H1 (cell line): ENCODE measurements around the gene ALOX12. TPM values are rescaled to one million over a fixed set of nuclear protein-coding genes. Genes with fewer than 3 reads are reported as not detected.

ENCODE experiments used
- CTCF ChIA-PET: fragments of 300-600 bp; sonication (Branson Sonifier 250); formaldehyde crosslinking; loops from one replicate; lab custom pipeline; 2021; ENCODE audit not compliant: partially characterized antibody; lab: Charles Lee
- POLR2A ChIA-PET: fragments of 300-600 bp; sonication (Branson Sonifier 250); formaldehyde crosslinking; loops from one replicate; lab custom pipeline; 2021; ENCODE audit warnings: inconsistent platforms; ENCODE audit not compliant: partially characterized antibody; lab: Charles Lee
- DNase-seq, 2 experiments: peaks; one replicate each; pipeline versions ENCODE4 v3.0.0 to v3.0.0-alpha.2; 2010 to 2022; ENCODE audit warnings: low spot score in 2 of 2, low read depth in 1 of 2, mixed read lengths in 1 of 2
- FAIRE-seq: peaks from 2 replicates; lab custom pipeline; 2011; peaks lifted over from hg19 to GRCh38; lab: Jason Lieb, UNC
- H2AFZ ChIP-seq: 2 replicates; pipeline ENCODE4 v1.8.1; 2012; ENCODE audit warnings: low read length, inconsistent platforms
- H2AK5ac ChIP-seq: 2 replicates; pipeline ENCODE4 v1.6.1; 2013; ENCODE audit warnings: low read depth, low read length
- H2BK120ac ChIP-seq: replicated peaks from 2 replicates; pipeline ENCODE3; 2013; ENCODE audit warnings: low read depth, low read length, inconsistent platforms
- H2BK12ac ChIP-seq: 2 replicates; pipeline ENCODE4 v1.6.1; 2013; ENCODE audit warnings: low read depth, low read length
- H2BK15ac ChIP-seq: 2 replicates; pipeline ENCODE4 v1.6.1; 2013; ENCODE audit warnings: low read length
- H2BK20ac ChIP-seq: 2 replicates; pipeline ENCODE4 v1.6.1; 2013; ENCODE audit warnings: low read length
- H2BK5ac ChIP-seq: 2 replicates; pipeline ENCODE4 v1.6.1; 2013; ENCODE audit warnings: low read depth, low read length
- H3K14ac ChIP-seq: 2 replicates; pipeline ENCODE4 v1.6.1; 2013; ENCODE audit warnings: inconsistent platforms; ENCODE audit not compliant: insufficient read length
- H3K18ac ChIP-seq: 2 replicates; pipeline ENCODE4 v1.6.1; 2013; ENCODE audit warnings: low read length; ENCODE audit errors: extremely low read depth
- H3K23ac ChIP-seq: 2 replicates; pipeline ENCODE4 v1.6.1; 2013; ENCODE audit warnings: inconsistent platforms; ENCODE audit not compliant: insufficient read length
- H3K23me2 ChIP-seq: 2 replicates; pipeline ENCODE4 v1.6.1; 2013; ENCODE audit warnings: low read depth, low read length
- H3K27ac ChIP-seq: 2 replicates; pipeline ENCODE4 v1.6.1; 2011; ENCODE audit warnings: low read depth, low read length, inconsistent platforms
- H3K27me3 ChIP-seq, 4 experiments: replicated peaks in 1 of 4; 1 replicate in 1 of 4; 2 replicates in 3 of 4; pipeline versions ENCODE4 v1.6.1 to v1.8.1; 2011 to 2013; ENCODE audit warnings: low read length in 3 of 4, mild to moderate bottlenecking in 3 of 4, inconsistent platforms in 2 of 4, mixed read lengths in 2 of 4, moderate library complexity in 1 of 4; ENCODE audit not compliant: control insufficient read depth in 3 of 4, insufficient read depth in 3 of 4; ENCODE audit errors: extremely low read depth in 1 of 4
- H3K36me3 ChIP-seq, 4 experiments: 2 replicates each; pipeline versions ENCODE4 v1.6.1 to v1.8.1; 2011 to 2013; ENCODE audit warnings: mild to moderate bottlenecking in 4 of 4, low read length in 3 of 4, moderate library complexity in 2 of 4, control low read depth in 1 of 4, inconsistent platforms in 1 of 4; ENCODE audit not compliant: insufficient read depth in 4 of 4, control insufficient read depth in 2 of 4
- H3K4ac ChIP-seq: replicated peaks from 2 replicates; pipeline ENCODE3; 2013; ENCODE audit warnings: low read length, low read depth, mixed read lengths, inconsistent platforms; ENCODE audit not compliant: insufficient read length
- H3K4me1 ChIP-seq, 4 experiments: replicated peaks in 1 of 4; 1 replicate in 1 of 4; 2 replicates in 3 of 4; pipeline versions ENCODE4 v1.6.1 to v1.8.1; 2011 to 2013; ENCODE audit warnings: low read length in 3 of 4, inconsistent platforms in 2 of 4, mixed read lengths in 1 of 4; ENCODE audit not compliant: insufficient read depth in 4 of 4, control insufficient read depth in 3 of 4
- H3K4me2 ChIP-seq, 2 experiments: 2 replicates each; pipeline versions ENCODE4 v1.6.1 to v1.8.1; 2011 to 2013; ENCODE audit warnings: low read depth in 2 of 2, low read length in 2 of 2, control low read depth in 1 of 2, inconsistent platforms in 1 of 2, mild to moderate bottlenecking in 1 of 2; ENCODE audit not compliant: insufficient read depth in 1 of 2
- H3K4me3 ChIP-seq, 4 experiments: fragments of 200-600, 300-600 bp in 1 of 4; sonication (generic), shearing (Covaris generic), sonication (Bioruptor Twin) in 1 of 4; 2 replicates each; pipeline versions ENCODE4 v1.5.1 to v1.8.1; 2011 to 2016; ENCODE audit warnings: low read length in 4 of 4, low read depth in 3 of 4, control low read depth in 2 of 4, inconsistent platforms in 2 of 4, mild to moderate bottlenecking in 2 of 4, mixed read lengths in 1 of 4, moderate library complexity in 1 of 4; ENCODE audit not compliant: insufficient read depth in 2 of 4; ENCODE audit errors: extremely low read depth in 1 of 4
- H3K56ac ChIP-seq: replicated peaks from 2 replicates; pipeline ENCODE3; 2013; ENCODE audit warnings: low read depth, mild to moderate bottlenecking, mixed read lengths, low read length, inconsistent platforms; ENCODE audit not compliant: insufficient read length
- H3K79me1 ChIP-seq: 2 replicates; pipeline ENCODE4 v1.6.1; 2013; ENCODE audit warnings: low read depth, low read length, control low read depth
- H3K79me2 ChIP-seq, 2 experiments: 2 replicates each; pipeline versions ENCODE4 v1.6.1 to v1.8.1; 2012 to 2013; ENCODE audit warnings: low read length in 2 of 2, mild to moderate bottlenecking in 2 of 2, inconsistent platforms in 1 of 2; ENCODE audit not compliant: insufficient read depth in 2 of 2, control insufficient read depth in 1 of 2
- H3K9ac ChIP-seq, 4 experiments: replicated peaks in 1 of 4; 1 replicate in 1 of 4; 2 replicates in 3 of 4; pipeline versions ENCODE4 v1.6.1 to v1.8.1; 2011 to 2013; ENCODE audit warnings: low read depth in 3 of 4, low read length in 3 of 4, control low read depth in 2 of 4, mild to moderate bottlenecking in 2 of 4, moderate library complexity in 2 of 4, inconsistent platforms in 1 of 4; ENCODE audit errors: extremely low read depth in 1 of 4
- H3K9me3 ChIP-seq, 2 experiments: 2 replicates each; pipeline versions ENCODE4 v1.6.1 to v1.8.1; 2012 to 2013; ENCODE audit warnings: mild to moderate bottlenecking in 2 of 2, moderate library complexity in 2 of 2, control low read depth in 1 of 2, inconsistent platforms in 1 of 2, low read depth in 1 of 2, low read length in 1 of 2, mixed read lengths in 1 of 2; ENCODE audit not compliant: insufficient read depth in 2 of 2
- H4K20me1 ChIP-seq, 2 experiments: replicated peaks in 1 of 2; 2 replicates each; pipeline versions ENCODE3 to v1.8.1; 2011 to 2013; ENCODE audit warnings: inconsistent platforms in 2 of 2, low read length in 2 of 2, mild to moderate bottlenecking in 1 of 2; ENCODE audit not compliant: insufficient read depth in 2 of 2, control insufficient read depth in 1 of 2
- H4K5ac ChIP-seq: 2 replicates; pipeline ENCODE4 v1.6.1; 2013; ENCODE audit warnings: low read length, low read depth, mixed read lengths, inconsistent platforms; ENCODE audit not compliant: insufficient read length
- H4K8ac ChIP-seq: 2 replicates; pipeline ENCODE4 v1.8.0; 2013; ENCODE audit warnings: mild to moderate bottlenecking, moderate library complexity, low read length, inconsistent platforms; ENCODE audit not compliant: insufficient read depth; ENCODE audit errors: extremely low read depth
- H4K91ac ChIP-seq: replicated peaks from 2 replicates; pipeline ENCODE3; 2013; ENCODE audit warnings: low read length, mixed read lengths, inconsistent platforms; ENCODE audit not compliant: insufficient read length
- WGBS, 2 experiments: shearing (Covaris generic) in 1 of 2; methylation state at CpG; one replicate each; pipeline versions ENCODE4 v1.1.6 to v1.1.7; 2013 to 2015; ENCODE audit warnings: low lambda C conversion rate in 2 of 2, mixed read lengths in 2 of 2, inconsistent platforms in 1 of 2, low coverage in 1 of 2, missing lambda C conversion rate in 1 of 2; ENCODE audit not compliant: insufficient replicate concordance in 2 of 2, insufficient coverage in 1 of 2, insufficient read length in 1 of 2; ENCODE audit errors: extremely low coverage in 1 of 2, missing lambda C conversion rate in 1 of 2; 5-methylcytosine and 5-hydroxymethylcytosine counted together
- polyA plus RNA-seq, 7 experiments: library from polyadenylated mRNA; depleted of rRNA in 3 of 7; stranded (reverse) in 5 of 7; unstranded in 2 of 7; fragments of >200 nt in 5 of 7; fragments of 200-250 nt in 2 of 7; gene quantifications; 1 replicate in 5 of 7; 2 replicates in 1 of 7; 4 replicates in 1 of 7; pipeline versions ENCODE4 v1.2.1 to v1.2.3, GENCODE V29; 2011 to 2013; ENCODE audit warnings: missing spikeins in 2 of 7, mixed read lengths in 2 of 7
- total RNA-seq: library from RNA; stranded (reverse); fragmentation: NEBNext Ultra II Directional; extraction: Animal tissue kit (Norgen Biotek cat#: 25700); gene quantifications from 2 replicates; pipeline ENCODE4 v1.2.1, GENCODE V29; 2021
- TF ChIP-seq, protein P1 (sequence below): IDR thresholded peaks from 2 replicates; pipeline ENCODE4 v1.6.1; 2012; ENCODE audit warnings: inconsistent platforms

The ALOX12 gene
- total and polyA plus RNA-seq, 2 of the 8 experiments (the other 6 are each of a cell fraction or from before 2014, with no cell fraction given) = 1.4 to 2.0 TPM

DNA sequence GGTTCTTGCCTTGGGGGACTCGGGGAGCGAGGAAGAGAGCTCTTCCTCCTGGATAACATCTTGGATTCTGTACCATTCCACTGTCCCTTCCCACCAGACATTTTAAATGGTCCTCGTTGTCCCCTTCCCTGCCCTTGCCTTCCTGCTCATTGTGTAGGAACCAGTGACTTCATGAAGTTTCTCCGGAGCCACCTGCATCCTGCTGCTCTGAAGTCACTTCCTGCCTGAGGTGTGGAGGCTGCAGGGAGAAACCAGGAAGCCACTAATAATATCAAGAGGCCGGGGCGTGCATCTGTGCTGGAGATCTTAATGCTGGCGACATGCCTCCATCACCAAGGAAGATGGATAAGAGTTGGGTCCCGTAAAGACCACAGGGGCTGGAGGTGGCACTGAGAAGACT, 33.8 kb downstream of the ALOX12 start:
- no peak overlapping the region for H3K14ac ChIP-seq
- no peak for DNase-seq
- H2BK20ac ChIP-seq = no peak overlapping the region
- no peak overlapping the region for H2AK5ac ChIP-seq
- H4K5ac ChIP-seq = no peak overlapping the region
- CTCF ChIA-PET = interaction anchor here (1.4 kb wide), 1 partner anchor 27 kb away, joined by 3 read pairs; no protein-coding TSS in a partner anchor
- no peak overlapping the region for H3K18ac ChIP-seq
- H2BK15ac ChIP-seq = no peak overlapping the region
- H3K27ac ChIP-seq = no peak overlapping the region
- H4K91ac ChIP-seq = no peak overlapping the region
- 92% methylated on average over 8 of the region's 8 CpGs; no CpG with 5 or more reads in 1 of the 2 experiments for WGBS, 2 experiments
- no peaks in the 10 kb centered on the region for H3K9me3 ChIP-seq
- no peak overlapping the region for H3K9ac ChIP-seq
- H3K79me1 ChIP-seq = no peaks in the 10 kb centered on the region
- no peak overlapping the region for H2BK12ac ChIP-seq
- no peaks in the 10 kb centered on the region for H4K20me1 ChIP-seq
- POLR2A ChIA-PET = no interaction called here
- no peak for FAIRE-seq
- TF ChIP-seq, protein P1, sequence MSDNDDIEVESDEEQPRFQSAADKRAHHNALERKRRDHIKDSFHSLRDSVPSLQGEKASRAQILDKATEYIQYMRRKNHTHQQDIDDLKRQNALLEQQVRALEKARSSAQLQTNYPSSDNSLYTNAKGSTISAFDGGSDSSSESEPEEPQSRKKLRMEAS = no peak
- no peak overlapping the region for H2BK120ac ChIP-seq
- no peaks in the 10 kb centered on the region for H3K79me2 ChIP-seq
- no peak overlapping the region for H3K56ac ChIP-seq
- H3K4me2 ChIP-seq = no peak overlapping the region
- H3K4me3 ChIP-seq = no peak overlapping the region
- H3K23me2 ChIP-seq = no peaks in the 10 kb centered on the region
- H3K4ac ChIP-seq = no peak overlapping the region
- H3K36me3 ChIP-seq = peaks cover 0 to 8% (median 3%) of the 10 kb centered on the region in 4 experiments; a peak in 1 of 8 replicates
- no peak overlapping the region for H2BK5ac ChIP-seq
- H4K8ac ChIP-seq = no peak overlapping the region
- H3K27me3 ChIP-seq = 0 out of 7 replicates have a peak, but pooled peaks cover 0 to 3% (median 0%) of the 10 kb centered on the region in 4 experiments
- H3K4me1 ChIP-seq = no peaks in the 10 kb centered on the region
- H3K23ac ChIP-seq = no peak overlapping the region
- H2AFZ ChIP-seq = no peak overlapping the region
